Endothelial cell of umbilical vein (primary cell): ENCODE measurements around the gene RNU1-1. TPM values are rescaled to one million over a fixed set of nuclear protein-coding genes. Genes with fewer than 3 reads are reported as not detected.
"Not testable (repeated sequence)": the region's sequence is repeated elsewhere in the genome, so short reads cannot be mapped to it uniquely, and the experiment has no call there.

Experiments used
- BruUV-seq: library from RNA; stranded (reverse); fragments of 400-500 nt; replicated peaks from 2 replicates; lab custom pipeline; 2021; lab: Mats Ljungman, UMichigan
- CTCF ChIA-PET: fragments of 300-600, 350-600 bp; sonication (Branson Sonifier 250); formaldehyde crosslinking; loops from one replicate; lab custom pipeline; 2021; ENCODE audit warnings: antibody characterized with exemption, inconsistent platforms; lab: Charles Lee
- POLR2A ChIA-PET: fragments of 300-600, 350-600 bp; sonication (Branson Sonifier 250); formaldehyde crosslinking; loops from one replicate; lab custom pipeline; 2021; ENCODE audit warnings: antibody characterized with exemption, inconsistent platforms; lab: Charles Lee
- DNase-seq: peaks from one replicate; pipeline ENCODE4 v3.0.0-alpha.2; 2011; ENCODE audit warnings: low read depth, low spot score
- FAIRE-seq: peaks from 2 replicates; lab custom pipeline; 2011; peaks lifted over from hg19 to GRCh38; lab: Jason Lieb, UNC
- H2AFZ ChIP-seq: 2 replicates; pipeline ENCODE4 v1.6.0; 2012; ENCODE audit warnings: low read depth, low read length, control low read depth, inconsistent platforms
- H3K27ac ChIP-seq: 2 replicates; pipeline ENCODE4 v1.5.1; 2011; ENCODE audit warnings: low read depth, mild to moderate bottlenecking, control low read depth, low read length, moderate library complexity; ENCODE audit not compliant: insufficient read depth
- H3K27me3 ChIP-seq, 2 experiments: 2 replicates each; pipeline versions ENCODE4 v1.6.0 to v1.6.1; 2011; ENCODE audit warnings: low read length in 2 of 2, mixed read lengths in 1 of 2; ENCODE audit not compliant: control insufficient read depth in 2 of 2, insufficient read depth in 2 of 2
- H3K36me3 ChIP-seq, 2 experiments: 2 replicates in 1 of 2; 3 replicates in 1 of 2; pipeline ENCODE4 v1.5.1; 2011; ENCODE audit warnings: low read length in 2 of 2, mild to moderate bottlenecking in 1 of 2, moderate library complexity in 1 of 2; ENCODE audit not compliant: control insufficient read depth in 2 of 2, insufficient read depth in 2 of 2; ENCODE audit errors: extremely low read depth in 1 of 2
- H3K4me1 ChIP-seq: 3 replicates; pipeline ENCODE4 v1.5.1; 2011; ENCODE audit warnings: mild to moderate bottlenecking, low read length; ENCODE audit not compliant: control insufficient read depth, insufficient read depth; ENCODE audit errors: extremely low read depth
- H3K4me2 ChIP-seq: 2 replicates; pipeline ENCODE4 v1.6.1; 2011; ENCODE audit warnings: low read length, control low read depth, mixed read lengths; ENCODE audit not compliant: insufficient read depth
- H3K4me3 ChIP-seq, 3 experiments: fragments of 200-600 bp in 1 of 3; sonication (generic), shearing (Covaris generic) in 1 of 3; replicated peaks in 1 of 3; 2 replicates each; pipeline ENCODE4 v1.5.1; 2011 to 2016; ENCODE audit warnings: control low read depth in 3 of 3, low read length in 3 of 3, mild to moderate bottlenecking in 2 of 3, inconsistent platforms in 1 of 3, low read depth in 1 of 3, moderate library complexity in 1 of 3; ENCODE audit not compliant: insufficient read depth in 1 of 3
- H3K79me2 ChIP-seq: 2 replicates; pipeline ENCODE4 v1.6.0; 2012; ENCODE audit warnings: low read length, inconsistent platforms; ENCODE audit not compliant: control insufficient read depth, insufficient read depth
- H3K9ac ChIP-seq: replicated peaks from 2 replicates; pipeline ENCODE3; 2011; ENCODE audit warnings: low read length, control low read depth; ENCODE audit not compliant: insufficient read depth; ENCODE audit errors: extremely low read depth
- H3K9me1 ChIP-seq: replicated peaks from 3 replicates; pipeline ENCODE4 v1.6.0; 2011; ENCODE audit warnings: mild to moderate bottlenecking, low read length; ENCODE audit not compliant: control insufficient read depth, insufficient read depth; ENCODE audit errors: extremely low read depth
- H3K9me3 ChIP-seq: replicated peaks from 2 replicates; pipeline ENCODE4 v1.5.1; 2012; ENCODE audit warnings: low read length, inconsistent platforms; ENCODE audit not compliant: control insufficient read depth, insufficient read depth
- H4K20me1 ChIP-seq: replicated peaks from 2 replicates; pipeline ENCODE3; 2011; ENCODE audit warnings: mild to moderate bottlenecking, low read length; ENCODE audit not compliant: control insufficient read depth, insufficient read depth; ENCODE audit errors: extremely low read depth
- EZH2 ChIP-seq: IDR thresholded peaks from 2 replicates; pipeline ENCODE4 v1.6.1; 2012; ENCODE audit warnings: borderline replicate concordance, low read depth, mild to moderate bottlenecking, moderate library complexity, low read length, inconsistent platforms; ENCODE audit not compliant: severe bottlenecking
- FOS ChIP-seq: IDR thresholded peaks from 2 replicates; pipeline ENCODE4 v1.6.1; 2011; ENCODE audit warnings: mild to moderate bottlenecking, low read length, moderate library complexity, borderline replicate concordance; ENCODE audit not compliant: insufficient read depth
- GATA2 ChIP-seq: IDR thresholded peaks from 2 replicates; pipeline ENCODE4 v1.7.0; 2011; ENCODE audit warnings: low read depth, mild to moderate bottlenecking, moderate library complexity, mixed read lengths, low read length; ENCODE audit not compliant: insufficient read length, insufficient read depth
- JUN ChIP-seq: IDR thresholded peaks from 2 replicates; pipeline ENCODE4 v1.6.1; 2011; ENCODE audit warnings: borderline replicate concordance, low read depth; ENCODE audit not compliant: insufficient read length, insufficient read depth
- MYC ChIP-seq: IDR thresholded peaks from one replicate; pipeline ENCODE4 v1.6.1; 2011; ENCODE audit warnings: mild to moderate bottlenecking, low read depth, low read length
- POLR2A ChIP-seq: IDR thresholded peaks from 2 replicates; pipeline ENCODE4 v1.6.1; 2012; ENCODE audit warnings: low read depth, mild to moderate bottlenecking, control low read depth, low read length
- POLR2AphosphoS5 ChIP-seq: IDR thresholded peaks from 2 replicates; pipeline ENCODE4 v1.6.1; 2012; ENCODE audit warnings: low read depth, mild to moderate bottlenecking, control low read depth, low read length, moderate library complexity; ENCODE audit not compliant: insufficient read depth
- dilution Hi-C: fragments of 300-500 bp; cut with MboI; formaldehyde crosslinking; loops from one replicate; pipeline ENCODE4 v1.15.0; 2019; ENCODE audit warnings: low sequenced_read_pairs; ENCODE audit not compliant: extremely low pct_ligation_motif_present
- intact Hi-C: fragments of 100-400 bp; cut with micrococcal nuclease; formaldehyde crosslinking; loops from one replicate; pipeline ENCODE4 v1.10.0; 2022
- polyA plus RNA-seq, 4 experiments: library from polyadenylated mRNA; depleted of rRNA in 3 of 4; stranded (reverse) in 3 of 4; unstranded in 1 of 4; fragments of >200 nt; gene quantifications; 2 replicates each; pipeline versions ENCODE4 v1.2.1 to v1.2.3, GENCODE V29; 2011 to 2012; ENCODE audit warnings: missing spikeins in 1 of 4
- total RNA-seq: library from RNA; stranded (reverse); gene quantifications from 2 replicates; pipeline ENCODE4 v1.2.3, GENCODE V29; 2021
- TF ChIP-seq, protein P1 (sequence below): IDR thresholded peaks from 2 replicates; pipeline ENCODE4 v1.6.1; 2011; ENCODE audit not compliant: insufficient read depth, insufficient read length
- TF ChIP-seq, protein P2 (sequence below), 2 donors: IDR thresholded peaks; 1 replicate in 1 of 2; 2 replicates in 1 of 2; pipeline ENCODE4 v1.5.1; 2011; ENCODE audit warnings: low read length in 2 of 2, mild to moderate bottlenecking in 2 of 2, moderate library complexity in 2 of 2, control low read depth in 1 of 2, inconsistent platforms in 1 of 2, low read depth in 1 of 2; ENCODE audit not compliant: insufficient read depth in 1 of 2; ENCODE audit errors: extremely low read depth in 1 of 2

Gene RNU1-1
- total and polyA plus RNA-seq, 2 donors (not counting 3 experiments of a cell fraction or from before 2014, with no cell fraction given): 206 to 1,319 TPM

DNA sequence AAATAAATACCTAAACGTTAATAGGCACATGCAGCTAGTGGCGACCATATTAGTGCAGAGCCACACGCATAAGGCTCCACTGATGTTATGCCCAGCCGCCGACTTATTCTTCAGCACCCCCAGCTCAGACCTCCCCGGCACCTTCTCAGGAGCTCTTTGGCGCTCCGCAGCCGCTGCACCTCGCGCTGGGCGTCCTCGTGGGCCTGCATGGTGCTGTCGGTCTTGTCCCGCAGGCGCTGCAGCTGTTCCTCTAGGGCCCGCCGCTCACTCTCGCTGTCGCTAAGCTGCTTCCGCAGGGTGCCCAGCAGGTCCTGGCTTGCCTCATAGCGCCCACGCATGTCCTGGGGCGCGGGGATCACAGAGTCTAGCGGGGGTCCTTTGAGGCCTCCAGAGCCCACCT lies 30.9 kb downstream of the RNU1-1 start:
- intact Hi-C loops, CTCF ChIA-PET, H3K79me2 ChIP-seq, H4K20me1 ChIP-seq, H3K27ac ChIP-seq, H3K4me3 ChIP-seq, H3K9ac ChIP-seq, H3K4me2 ChIP-seq, H3K9me1 ChIP-seq, H3K4me1 ChIP-seq, H3K27me3 ChIP-seq, DNase-seq, BruUV-seq, dilution Hi-C loops, FAIRE-seq, H3K9me3 ChIP-seq, H2AFZ ChIP-seq, POLR2A ChIA-PET: not testable (repeated sequence)
- peaks cover 0 to 12% of the 10 kb centered on the region in 2 experiments for H3K36me3 ChIP-seq

GRCh38 chr1:16478091-16478490 lies 36.0 kb downstream of the RNU1-1 start:
- intact Hi-C loops: no loop called here
- Histone ChIP-seq H3K4me3 (no peak overlapping the region), H2AFZ (no peak overlapping the region), H3K4me1 (no peaks in the 10 kb centered on the region), H3K4me2 (no peak overlapping the region), H3K27me3 (no peaks in the 10 kb centered on the region), H3K79me2 (no peaks in the 10 kb centered on the region), H3K9ac (no peak overlapping the region), H3K27ac (no peak overlapping the region), H3K36me3 (peaks cover 0 to 14% of the 10 kb centered on the region in 2 experiments), H4K20me1 (no peaks in the 10 kb centered on the region), H3K9me3 (no peaks in the 10 kb centered on the region), H3K9me1 (no peaks in the 10 kb centered on the region)
- no peak for DNase-seq
- no peak for TF ChIP-seq POLR2A
- TF ChIP-seq, protein P1, sequence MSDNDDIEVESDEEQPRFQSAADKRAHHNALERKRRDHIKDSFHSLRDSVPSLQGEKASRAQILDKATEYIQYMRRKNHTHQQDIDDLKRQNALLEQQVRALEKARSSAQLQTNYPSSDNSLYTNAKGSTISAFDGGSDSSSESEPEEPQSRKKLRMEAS: no peak
- TF ChIP-seq JUN: no peak
- no peak for TF ChIP-seq GATA2
- no peak for TF ChIP-seq FOS
- TF ChIP-seq POLR2AphosphoS5: no peak
- TF ChIP-seq EZH2: no peak
- TF ChIP-seq, protein P2, sequence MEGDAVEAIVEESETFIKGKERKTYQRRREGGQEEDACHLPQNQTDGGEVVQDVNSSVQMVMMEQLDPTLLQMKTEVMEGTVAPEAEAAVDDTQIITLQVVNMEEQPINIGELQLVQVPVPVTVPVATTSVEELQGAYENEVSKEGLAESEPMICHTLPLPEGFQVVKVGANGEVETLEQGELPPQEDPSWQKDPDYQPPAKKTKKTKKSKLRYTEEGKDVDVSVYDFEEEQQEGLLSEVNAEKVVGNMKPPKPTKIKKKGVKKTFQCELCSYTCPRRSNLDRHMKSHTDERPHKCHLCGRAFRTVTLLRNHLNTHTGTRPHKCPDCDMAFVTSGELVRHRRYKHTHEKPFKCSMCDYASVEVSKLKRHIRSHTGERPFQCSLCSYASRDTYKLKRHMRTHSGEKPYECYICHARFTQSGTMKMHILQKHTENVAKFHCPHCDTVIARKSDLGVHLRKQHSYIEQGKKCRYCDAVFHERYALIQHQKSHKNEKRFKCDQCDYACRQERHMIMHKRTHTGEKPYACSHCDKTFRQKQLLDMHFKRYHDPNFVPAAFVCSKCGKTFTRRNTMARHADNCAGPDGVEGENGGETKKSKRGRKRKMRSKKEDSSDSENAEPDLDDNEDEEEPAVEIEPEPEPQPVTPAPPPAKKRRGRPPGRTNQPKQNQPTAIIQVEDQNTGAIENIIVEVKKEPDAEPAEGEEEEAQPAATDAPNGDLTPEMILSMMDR (IDR thresholded peaks at IDR 0.05; ENCODE audit: extremely low read depth in 1 of 2, insufficient read depth in 1 of 2, low read depth in 1 of 2, low read length in 2 of 2): no peak
- no peak for TF ChIP-seq MYC
- BruUV-seq: no TSS peak
- no peak for FAIRE-seq
- ChIA-PET CTCF (interaction anchor here (1.0 to 1.6 kb wide), 3 partner anchors 10 to 38 kb away, joined by 3 to 4 read pairs (median 3); partner anchors contain the start of gene NECAP2), POLR2A (no interaction called here)
- dilution Hi-C loops: no loop called here
